Activated CD8-positive, alpha-beta memory T cell treated with anti-CD3 and anti-CD28 coated beads for 36 hours (primary cell): ENCODE measurements around the gene GOLGA1. TPM values are rescaled to one million over a fixed set of nuclear protein-coding genes. Genes with fewer than 3 reads are reported as not detected.

Experiments used
- CTCF ChIA-PET: fragments of 350-600 bp; sonication (Branson Sonifier 250); formaldehyde crosslinking; loops from one replicate; lab custom pipeline; 2021; ENCODE audit warnings: antibody characterized with exemption; lab: Charles Lee
- POLR2A ChIA-PET: fragments of 350-600 bp; sonication (Branson Sonifier 250); formaldehyde crosslinking; loops from one replicate; lab custom pipeline; 2021; ENCODE audit warnings: antibody characterized with exemption; lab: Charles Lee
- total RNA-seq, 2 experiments: library from RNA; stranded (reverse); gene quantifications; one replicate each; pipeline ENCODE4 v1.2.3, GENCODE V29; 2021

GOLGA1 gene
- total RNA-seq, 2 experiments from 2014 or later: 14.7 to 16.3 TPM

DNA sequence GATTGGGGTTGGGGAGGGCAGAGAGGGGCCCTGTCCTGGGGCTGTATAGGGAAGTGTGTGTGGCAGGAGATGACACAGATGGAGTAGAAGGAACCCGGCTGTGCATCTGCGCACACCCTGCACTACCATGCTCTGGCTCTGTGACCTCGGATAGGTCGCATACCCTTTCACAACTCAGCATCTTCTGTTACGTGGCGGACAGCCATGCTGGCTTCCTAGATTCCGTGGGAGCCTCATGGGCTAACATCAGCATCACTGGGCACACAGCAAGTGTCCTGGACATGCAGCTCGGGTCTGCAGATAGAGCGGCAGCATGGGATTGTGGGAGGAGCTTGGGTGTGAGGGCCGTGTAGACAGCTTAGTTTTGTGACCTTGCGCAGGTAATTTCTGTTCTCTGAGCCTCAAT, 69.7 kb downstream of the GOLGA1 start:
- POLR2A ChIA-PET: interaction anchor here (4.8 kb wide), 1 partner anchor 10 kb away, joined by 44 read pairs; the partner anchor contains the start of genes ARPC5L and RPL35
- CTCF ChIA-PET: interaction anchor here (1.2 to 2.9 kb wide), 6 partner anchors 9 to 101 kb away, joined by 3 to 22 read pairs (median 4); partner anchors contain the start of genes ARPC5L, NR6A1, RPL35 and WDR38

DNA sequence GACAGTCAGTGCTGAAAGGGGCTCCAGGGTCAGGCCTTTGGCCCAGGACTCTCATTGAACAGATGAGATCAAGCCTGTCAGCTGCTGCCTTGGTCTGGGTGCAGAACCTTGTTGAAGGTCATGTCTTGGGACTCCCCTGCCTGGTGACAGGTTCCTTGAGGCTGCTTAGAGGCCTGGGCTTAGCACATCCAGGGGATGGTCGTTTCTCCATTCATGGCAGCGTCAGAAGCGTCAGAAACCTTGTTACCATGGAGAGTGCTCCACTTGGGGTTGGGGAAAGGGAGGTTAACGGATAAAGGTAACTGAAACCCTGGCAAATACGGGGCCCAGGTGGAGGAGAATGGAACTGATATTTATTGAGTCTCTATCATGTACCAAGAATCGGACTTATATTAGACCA, 70.2 kb downstream of the GOLGA1 start:
- ChIA-PET CTCF (interaction anchor here (1.2 to 1.8 kb wide), 6 partner anchors 8 to 100 kb away, joined by 3 to 8 read pairs (median 4); partner anchors contain the start of genes ARPC5L, NR6A1, RPL35 and WDR38), POLR2A (interaction anchor here (0.6 to 4.8 kb wide), 7 partner anchors 9 to 370 kb away, joined by 3 to 57 read pairs (median 4); partner anchors contain the start of genes ARPC5L, HSPA5 and RPL35)

DNA sequence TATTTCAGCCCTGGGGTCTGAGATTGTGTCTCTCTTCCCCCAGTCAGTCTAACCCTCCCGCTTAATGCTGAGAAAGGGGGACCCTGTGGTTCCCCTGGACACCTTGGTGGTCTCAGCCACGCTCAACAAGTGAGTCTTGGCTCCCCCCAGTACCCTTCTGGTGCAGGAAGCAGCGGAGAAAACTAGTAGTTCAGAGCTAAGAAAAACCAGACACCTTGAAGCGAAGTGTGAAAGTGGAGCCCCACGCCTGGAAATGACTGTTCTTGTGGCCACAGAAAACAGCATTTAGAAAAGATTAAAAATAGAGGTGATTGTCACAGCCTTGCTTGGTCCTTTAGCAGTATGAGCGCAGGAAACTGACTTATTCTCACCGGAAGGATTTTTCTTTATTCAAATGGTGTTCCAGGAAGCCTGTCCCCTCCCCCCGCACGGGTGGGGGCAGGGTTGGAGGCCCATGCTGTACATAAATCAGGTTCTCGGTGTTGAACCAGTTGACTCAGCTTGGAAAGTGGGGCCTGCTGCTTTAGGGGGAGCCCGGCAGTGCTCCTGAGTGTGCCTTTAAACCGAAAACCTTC, 70.8 kb downstream of the GOLGA1 start:
- CTCF ChIA-PET: interaction anchor here (1.4 to 1.8 kb wide), 4 partner anchors 9 to 95 kb away, joined by 3 to 8 read pairs (median 4); partner anchors contain the start of genes ARPC5L, RPL35 and WDR38
- POLR2A ChIA-PET: interaction anchor here (0.6 to 2.8 kb wide), 11 partner anchors 8 to 371 kb away, joined by 3 to 57 read pairs (median 4); partner anchors contain the start of genes ARPC5L, HSPA5, NR6A1 and RPL35

DNA sequence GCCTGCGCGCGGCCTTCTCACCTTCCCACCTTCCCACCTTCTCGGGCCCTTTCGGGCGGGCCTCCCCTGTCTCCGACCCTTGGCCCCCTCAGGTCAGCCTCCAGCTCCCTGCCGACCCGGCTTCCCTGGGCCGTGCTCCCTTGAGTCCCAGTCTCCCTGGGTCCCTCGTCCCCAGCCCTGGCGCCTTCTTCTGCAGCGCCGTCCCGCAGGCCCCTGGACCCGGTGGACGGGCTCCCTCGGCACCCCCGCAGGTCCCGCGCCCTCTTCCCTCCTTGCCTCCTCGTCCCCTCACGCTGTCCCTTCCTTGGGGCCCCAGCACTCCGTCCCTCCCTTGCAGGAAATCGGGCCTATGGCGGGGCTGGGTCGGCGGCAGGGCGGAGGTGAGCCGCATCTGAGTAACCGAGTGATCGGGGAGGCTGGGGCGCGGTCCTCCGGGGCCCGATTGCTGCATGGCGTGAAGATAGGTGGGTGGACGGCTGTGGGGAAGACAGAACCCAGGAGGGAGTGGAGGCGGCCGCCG, 71.4 kb downstream of the GOLGA1 start:
- ChIA-PET CTCF (interaction anchor here (0.6 to 2.4 kb wide), 6 partner anchors 8 to 1230 kb away, joined by 3 to 8 read pairs (median 5); partner anchors contain the start of genes ARPC5L, NR6A1, RPL35 and WDR38), POLR2A (interaction anchor here (0.9 to 2.8 kb wide), 9 partner anchors 9 to 372 kb away, joined by 3 to 57 read pairs (median 4); partner anchors contain the start of genes ARPC5L, GOLGA1, HSPA5 and NR6A1)

DNA sequence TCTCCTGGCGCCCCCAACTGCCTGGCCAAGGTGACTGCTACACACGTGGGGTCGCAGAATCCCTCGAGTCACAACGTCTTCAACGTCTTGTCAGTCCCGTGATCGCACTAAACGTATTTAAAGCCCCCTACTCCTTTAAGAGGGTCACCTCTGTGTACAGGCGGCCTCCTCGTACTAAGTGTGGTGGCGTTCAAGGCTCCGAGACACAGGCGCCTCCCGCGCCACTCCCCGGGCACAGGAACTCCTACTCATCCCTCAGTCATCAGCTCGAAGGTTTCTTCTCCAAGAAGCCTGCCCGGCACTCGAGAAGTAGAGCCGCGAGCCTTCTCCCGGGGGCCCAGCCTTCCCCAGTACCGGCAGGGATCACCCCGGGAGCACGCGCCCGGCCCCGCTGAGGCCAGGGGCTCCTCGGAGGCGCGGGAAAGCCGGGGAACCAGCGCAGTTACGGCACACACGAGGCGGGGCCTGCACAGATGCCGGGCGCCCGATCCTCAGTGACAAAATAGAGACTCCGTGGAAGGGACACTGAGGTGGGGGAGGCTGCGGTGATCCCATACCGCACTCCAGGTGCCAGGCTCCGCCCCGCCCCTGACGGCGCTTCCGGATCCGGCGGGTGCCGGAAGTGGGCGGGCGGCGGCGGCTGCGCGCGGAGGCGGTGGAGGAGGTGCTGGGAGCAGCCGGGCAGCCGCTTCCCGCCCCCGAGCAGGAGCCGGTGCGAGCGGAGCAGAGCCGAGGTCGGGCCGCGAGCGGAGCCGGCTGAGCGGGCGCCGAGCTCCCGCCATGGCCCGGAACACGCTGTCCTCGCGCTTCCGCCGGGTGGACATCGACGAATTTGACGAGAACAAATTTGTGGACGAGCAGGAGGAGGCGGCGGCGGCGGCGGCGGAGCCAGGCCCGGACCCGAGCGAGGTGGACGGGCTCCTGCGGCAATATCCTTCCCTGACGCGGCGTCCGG, 72.1 kb downstream of the GOLGA1 start:
- CTCF ChIA-PET: interaction anchor here (0.5 to 2.4 kb wide), 6 partner anchors 8 to 1230 kb away, joined by 3 to 8 read pairs (median 4); partner anchors contain the start of genes ARPC5L, NR6A1 and RPL35
- POLR2A ChIA-PET: interaction anchor here (1.5 to 2.8 kb wide), 6 partner anchors 9 to 372 kb away, joined by 4 to 57 read pairs (median 7); partner anchors contain the start of genes ARPC5L, GOLGA1, HSPA5 and NR6A1

DNA sequence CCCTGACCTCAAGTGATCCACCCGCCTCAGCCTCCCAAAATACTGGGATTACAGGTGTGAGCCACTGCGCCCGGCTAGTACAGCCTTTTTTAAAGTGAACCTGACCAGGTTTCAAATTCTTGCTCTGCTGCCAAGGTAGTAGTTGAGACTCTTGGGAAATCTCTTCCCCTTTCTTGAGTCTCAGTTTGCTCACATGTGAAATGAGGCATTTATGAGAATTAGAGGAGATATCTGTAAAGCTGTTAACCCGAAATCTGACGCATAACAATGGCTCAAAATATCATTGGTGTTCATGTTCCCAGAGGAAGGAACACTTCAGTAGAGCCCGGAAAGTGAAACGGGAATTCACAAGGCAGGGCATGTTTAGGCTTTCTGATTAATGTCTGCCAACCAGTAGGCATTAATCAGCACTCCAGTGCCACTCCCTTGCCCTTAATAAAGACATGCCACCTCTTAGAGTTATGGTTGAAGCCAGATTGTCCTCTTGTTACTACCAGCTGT, 77.5 kb downstream of the GOLGA1 start:
- ChIA-PET CTCF (interaction anchor here (1.4 to 19.3 kb wide), 3 partner anchors 10 to 89 kb away, joined by 3 to 346 read pairs (median 10); partner anchors contain the start of genes NR6A1, OLFML2A and WDR38), POLR2A (interaction anchor here (3.6 kb wide), 1 partner anchor 10 kb away, joined by 44 read pairs; no protein-coding TSS in a partner anchor)

DNA sequence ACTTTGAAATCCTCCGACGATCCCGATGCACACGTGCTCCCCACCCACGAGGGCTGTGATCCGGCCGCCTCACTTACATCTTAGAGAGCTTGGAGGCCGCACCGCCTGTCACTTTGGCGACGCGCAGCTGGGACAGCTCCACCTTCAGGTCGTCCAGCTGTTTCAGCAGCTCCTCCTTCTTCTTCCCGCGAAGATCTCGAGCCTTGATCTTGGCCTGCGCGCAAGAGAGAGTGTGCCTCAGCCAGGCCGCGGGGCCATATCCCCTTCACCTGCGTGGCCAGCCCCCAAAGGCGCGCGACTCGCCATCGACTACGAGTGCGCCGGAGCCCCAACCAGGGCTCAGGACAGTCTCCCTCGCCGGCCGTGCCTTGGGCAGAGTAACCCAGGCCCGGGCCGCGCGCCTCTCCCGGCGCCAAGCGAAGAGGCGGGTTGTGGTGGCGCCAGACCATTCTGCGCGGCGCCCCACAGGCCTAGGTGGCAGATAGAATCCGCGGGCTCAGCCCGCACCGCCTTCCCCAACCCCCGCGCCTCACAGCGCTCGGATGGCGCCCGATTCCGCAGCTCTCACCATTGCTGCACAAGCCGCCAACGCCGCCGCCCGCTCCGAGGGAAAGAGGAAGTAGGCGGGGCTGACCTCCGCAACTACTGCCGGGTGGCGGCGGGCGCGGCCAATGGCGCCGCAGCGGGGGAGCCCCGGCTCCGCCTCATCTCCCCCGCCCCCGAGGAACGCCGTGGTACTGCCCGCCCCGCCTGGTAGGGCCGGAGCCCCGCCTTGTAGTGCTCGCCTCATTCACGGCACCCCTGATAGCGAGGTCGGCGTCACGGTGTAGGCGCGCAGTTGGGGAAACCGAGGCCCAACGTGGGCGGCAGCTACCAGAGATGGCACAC, 79.3 kb downstream of the GOLGA1 start, which contains the start of the genes ARPC5L and RPL35:
TSS of gene ARPC5L (plus strand) at position 789 of the 888 bp plus-strand sequence. CDS start 7,161 bp downstream, outside the sequence.
TSS of gene RPL35 (minus strand) at position 616 of the 888 bp plus-strand sequence. CDS start at position 571, 45 bp downstream.
- CTCF ChIA-PET: interaction anchor here (0.9 to 19.3 kb wide), 9 partner anchors 8 to 87 kb away, joined by 3 to 346 read pairs (median 4); partner anchors contain the start of genes NR6A1, OLFML2A and WDR38
- POLR2A ChIA-PET: interaction anchor here (0.6 to 5.2 kb wide), 13 partner anchors 8 to 380 kb away, joined by 3 to 57 read pairs (median 4); partner anchors contain the start of genes HSPA5, NR6A1 and WDR38

DNA sequence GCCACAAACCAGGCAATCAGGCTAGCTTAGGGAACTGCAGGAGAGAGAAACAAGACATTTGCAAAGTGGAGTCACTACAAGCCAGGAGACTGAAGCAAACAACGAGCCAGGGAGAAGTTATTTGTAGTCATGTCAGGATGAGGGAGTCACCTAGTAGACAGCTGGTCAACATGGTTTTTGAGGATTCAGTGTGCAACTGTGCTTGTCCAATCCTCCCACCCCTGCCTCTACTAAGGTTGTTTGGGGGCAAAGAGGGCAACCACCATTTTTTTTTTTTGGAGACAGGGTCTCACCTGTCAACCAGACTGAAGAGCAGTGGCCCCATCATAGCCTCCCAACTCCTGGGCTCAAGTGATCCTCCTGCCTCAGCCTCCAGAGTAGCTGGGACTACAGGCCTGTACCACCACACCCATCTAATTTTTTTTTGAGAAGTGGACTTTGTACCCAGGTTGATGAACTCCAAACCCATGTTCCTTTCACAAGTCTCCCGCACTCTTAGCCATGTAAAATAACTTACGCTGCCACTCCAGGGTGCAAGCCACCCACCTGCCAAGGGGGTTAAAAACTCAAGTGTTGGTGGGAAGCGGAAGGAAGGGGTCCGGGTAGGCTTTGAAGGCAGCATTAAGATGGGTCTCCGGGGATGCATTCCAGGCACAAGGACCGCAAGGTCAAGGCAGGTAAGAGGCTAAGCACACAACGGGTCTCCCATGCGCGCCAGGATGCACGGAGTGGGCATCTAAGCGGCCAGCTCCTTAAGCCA, 80.1 kb downstream of the GOLGA1 start:
- ChIA-PET POLR2A (interaction anchor here (0.6 to 5.2 kb wide), 10 partner anchors 9 to 381 kb away, joined by 3 to 57 read pairs (median 3); no protein-coding TSS in a partner anchor), CTCF (interaction anchor here (0.9 to 19.3 kb wide), 6 partner anchors 8 to 86 kb away, joined by 4 to 346 read pairs (median 4); partner anchors contain the start of genes NR6A1, OLFML2A and WDR38)

DNA sequence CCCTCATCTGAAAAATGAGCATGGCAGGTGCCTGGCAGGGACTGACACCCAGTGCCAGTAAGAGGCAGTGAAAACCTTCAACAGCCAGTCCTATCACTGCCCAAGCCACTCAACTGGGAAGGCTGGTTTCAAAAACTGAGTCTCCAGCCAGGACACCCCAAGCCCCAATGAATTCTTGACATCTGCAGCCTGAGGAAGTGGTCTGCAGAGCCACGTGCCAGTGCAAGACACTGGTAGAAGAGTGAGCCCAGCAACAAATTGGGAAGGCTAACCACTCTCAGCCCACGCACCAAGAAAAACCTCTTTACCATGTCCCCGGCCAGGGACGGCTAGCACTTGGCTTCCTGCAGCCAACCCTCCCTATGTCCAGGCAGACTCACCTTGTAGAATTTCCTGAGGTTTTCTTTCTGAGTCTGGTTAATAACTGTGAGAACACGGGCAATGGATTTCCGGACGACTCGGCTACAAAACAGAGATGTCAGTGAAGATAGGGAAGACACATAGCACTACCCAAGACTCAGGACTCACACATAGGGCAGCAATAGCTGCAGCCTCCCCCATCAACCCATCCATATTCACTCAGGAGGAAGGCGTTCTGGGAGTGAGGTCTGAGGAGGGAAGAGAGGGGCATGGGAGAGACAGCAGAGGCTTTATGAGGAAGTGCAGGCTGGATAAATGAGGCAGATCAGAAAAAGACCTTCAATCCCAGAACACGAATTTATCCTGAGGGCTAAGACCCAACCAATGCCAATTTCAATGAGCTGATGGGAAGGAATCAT, 80.9 kb downstream of the GOLGA1 start:
- ChIA-PET POLR2A (interaction anchor here (0.7 to 5.2 kb wide), 7 partner anchors 10 to 381 kb away, joined by 3 to 57 read pairs (median 3); no protein-coding TSS in a partner anchor), CTCF (interaction anchor here (1.2 to 19.3 kb wide), 4 partner anchors 10 to 86 kb away, joined by 4 to 346 read pairs (median 6); partner anchors contain the start of genes NR6A1 and OLFML2A)

DNA sequence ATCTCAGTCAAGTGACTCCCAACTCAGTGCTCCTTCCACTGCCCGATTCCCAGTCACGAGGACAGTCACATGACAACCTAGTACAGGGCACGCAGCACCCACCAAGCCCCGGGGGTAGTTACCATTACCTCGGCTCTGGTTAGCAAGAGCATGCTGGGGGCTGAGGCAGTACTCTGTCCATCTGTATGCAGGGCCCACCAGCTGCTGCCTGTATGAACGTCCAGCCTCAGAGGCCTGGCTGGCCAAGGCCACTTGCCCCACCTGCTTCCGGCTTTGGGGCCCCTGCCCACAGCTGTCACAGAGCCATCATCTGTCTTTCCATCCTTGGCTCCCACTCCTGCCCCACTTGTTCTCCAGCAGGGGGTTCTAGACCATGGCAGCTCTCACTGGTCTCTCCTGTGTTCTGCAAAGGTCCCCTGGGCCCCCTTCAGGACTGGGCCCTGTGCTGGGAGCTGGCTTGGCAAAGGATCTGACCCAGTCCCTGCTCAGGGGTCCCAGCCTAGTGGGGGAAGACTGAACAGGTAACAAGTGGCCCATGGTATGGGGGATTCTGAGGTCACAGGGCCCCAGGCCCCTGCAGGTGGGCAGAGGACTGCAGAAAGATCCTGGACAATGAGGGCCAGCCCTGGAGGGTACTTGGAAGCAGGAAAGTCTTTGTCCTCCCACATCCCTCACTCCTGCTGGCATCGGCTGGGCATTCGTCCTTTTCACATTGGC, 82.4 kb downstream of the GOLGA1 start:
- CTCF ChIA-PET: interaction anchor here (0.6 to 19.3 kb wide), 2 partner anchors 84 to 284 kb away, joined by 4 to 346 read pairs; partner anchors contain the start of genes NR6A1 and OLFML2A
- POLR2A ChIA-PET: interaction anchor here (0.7 to 5.2 kb wide), 3 partner anchors 11 to 86 kb away, joined by 3 to 57 read pairs (median 4); no protein-coding TSS in a partner anchor

DNA sequence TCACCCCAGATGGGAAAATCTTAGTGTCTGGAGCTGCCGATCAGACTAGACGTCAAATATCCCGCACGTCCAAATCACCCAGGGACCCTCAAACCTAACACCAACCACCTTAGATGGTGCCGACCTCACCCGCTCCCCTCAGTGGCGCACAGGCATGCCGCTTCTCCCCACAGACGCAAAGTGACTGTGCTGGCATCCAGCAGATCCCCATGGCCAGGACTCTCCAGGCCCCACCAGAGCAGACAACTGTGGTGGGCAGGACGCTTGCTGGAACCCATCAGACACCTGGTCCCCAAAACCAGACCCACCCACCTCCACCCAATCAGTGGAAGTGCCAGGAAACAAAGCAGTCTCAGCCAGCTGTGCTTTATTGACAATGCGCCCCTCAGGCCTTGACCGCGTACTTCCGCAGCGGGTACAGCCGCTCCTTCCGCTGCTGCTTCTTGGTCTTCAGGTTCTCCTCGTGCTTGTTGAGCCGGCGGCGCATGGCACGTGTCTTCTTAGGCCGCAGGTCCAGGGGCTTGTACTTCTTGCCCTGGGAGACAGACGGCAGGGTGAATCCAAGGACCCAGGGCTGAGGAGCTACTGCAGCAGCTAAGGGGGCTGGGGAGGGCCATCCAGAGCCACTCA, 83.2 kb downstream of the GOLGA1 start:
- ChIA-PET POLR2A (interaction anchor here (1.0 to 5.2 kb wide), 2 partner anchors 12 to 85 kb away, joined by 4 to 57 read pairs; no protein-coding TSS in a partner anchor), CTCF (interaction anchor here (0.6 to 19.3 kb wide), 3 partner anchors 11 to 284 kb away, joined by 4 to 346 read pairs (median 4); partner anchors contain the start of genes NR6A1 and OLFML2A)

DNA sequence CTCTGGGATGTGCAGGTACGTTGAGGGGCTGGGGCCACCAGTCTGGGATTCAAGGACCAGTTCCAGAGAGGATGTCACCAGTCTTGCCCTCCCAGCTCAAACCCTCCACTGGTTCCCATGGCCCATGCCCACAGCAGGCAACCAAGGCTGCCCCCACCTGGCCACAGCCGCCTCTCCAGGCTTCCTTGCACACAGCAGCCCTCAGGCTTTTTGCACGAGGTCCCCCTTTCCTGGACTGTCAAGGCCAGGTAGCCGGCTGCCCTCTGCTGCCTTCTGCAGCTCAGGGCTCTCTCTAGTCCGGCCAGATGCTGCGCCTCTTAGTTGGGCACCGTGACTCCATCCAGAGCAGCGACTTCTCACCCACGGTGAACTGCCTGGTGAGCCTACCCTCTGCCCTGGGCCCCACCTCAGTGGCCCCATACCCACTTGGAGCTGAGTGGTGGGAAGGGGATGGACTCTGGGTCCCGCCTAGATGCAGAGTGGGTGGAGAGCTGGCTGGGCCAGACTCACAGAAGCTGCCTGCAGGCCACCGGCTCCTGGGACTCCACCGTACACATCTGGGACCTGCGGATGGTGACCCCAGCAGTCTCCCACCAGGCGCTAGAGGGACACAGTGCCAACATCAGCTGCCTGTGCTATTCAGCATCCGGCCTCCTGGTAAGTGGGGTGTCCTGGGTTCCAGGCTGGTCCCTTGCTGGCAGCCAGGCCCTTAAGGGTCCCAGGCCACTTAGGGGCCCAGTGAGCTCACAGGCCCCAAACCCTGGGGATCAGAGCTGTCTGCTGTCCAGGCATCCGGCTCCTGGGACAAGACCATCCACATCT, 84.7 kb downstream of the GOLGA1 start:
- CTCF ChIA-PET: interaction anchor here (0.6 to 19.3 kb wide), 4 partner anchors 9 to 82 kb away, joined by 3 to 346 read pairs (median 4); partner anchors contain the start of genes NR6A1 and OLFML2A
- POLR2A ChIA-PET: interaction anchor here (0.5 to 2.0 kb wide), 5 partner anchors 13 to 106 kb away, joined by 3 to 7 read pairs (median 4); no protein-coding TSS in a partner anchor
